Left ventricle myocardium inferior (tissue), 1 donor: Measurements from ENCODE around the gene TEX13D. TPM values are rescaled to one million over a fixed set of nuclear protein-coding genes. Genes with fewer than 3 reads are reported as not detected.

Source experiments
- DNase-seq: peaks from one replicate; pipeline ENCODE4 v3.0.0-alpha.2; 2020
- H3K27ac ChIP-seq: fragments of 200-600 bp; replicated peaks from 2 replicates; pipeline ENCODE4 v1.8.0; 2021
- H3K27me3 ChIP-seq: fragments of 200-600 bp; 2 replicates; pipeline ENCODE4 v1.8.0; 2021; ENCODE audit warnings: low read depth
- H3K36me3 ChIP-seq: fragments of 200-600 bp; 2 replicates; pipeline ENCODE4 v1.8.0; 2021
- H3K4me1 ChIP-seq: fragments of 200-600 bp; 2 replicates; pipeline ENCODE4 v1.8.0; 2021
- H3K4me3 ChIP-seq: fragments of 200-600 bp; 2 replicates; pipeline ENCODE4 v1.8.0; 2021; ENCODE audit warnings: mild to moderate bottlenecking, moderate library complexity
- H3K9me3 ChIP-seq: fragments of 200-600 bp; replicated peaks from 2 replicates; pipeline ENCODE4 v1.8.0; 2021
- CTCF ChIP-seq: fragments of 200-600 bp; IDR thresholded peaks from 2 replicates; pipeline ENCODE4 v1.8.0; 2021; ENCODE audit warnings: antibody characterized with exemption, mild to moderate bottlenecking, borderline replicate concordance
- intact Hi-C: fragments of 100-400 bp; cut with micrococcal nuclease; formaldehyde crosslinking; loops from one replicate; pipeline ENCODE4 v1.11.0; 2022
- total RNA-seq: library from RNA; stranded (reverse); fragmentation: NEBNext Ultra II Directional; extraction: Animal tissue kit (Norgen Biotek cat#: 25700); gene quantifications from one replicate; pipeline ENCODE4 v1.2.1, GENCODE V29; 2021
- donor health status: DM: no; HTN: yes; CAD: no; lungs with severe emphysema.

TEX13D gene
- total RNA-seq, 1 donor from 2014 or later = not detected

- Histone ChIP-seq H3K9me3 (no peaks in the 10 kb centered on the region), H3K36me3 (no peaks in the 10 kb centered on the region), H3K27ac (no peak overlapping the region), H3K4me1 (no peaks in the 10 kb centered on the region), H3K4me3 (no peak overlapping the region), H3K27me3 (no peaks in the 10 kb centered on the region)
- intact Hi-C loops = no loop called here
- TF ChIP-seq CTCF = no peak
- no peak for DNase-seq
Observed at GRCh38 chrX:124354648-124355047, 22.2 kb downstream of the TEX13D start.

GRCh38 chrX:124358800-124359383, 26.4 kb downstream of the TEX13D start:
- H3K27ac ChIP-seq = no peak overlapping the region
- H3K9me3 ChIP-seq = no peaks in the 10 kb centered on the region
- intact Hi-C loops = no loop called here
- H3K4me1 ChIP-seq = no peaks in the 10 kb centered on the region
- no peak for DNase-seq
- H3K36me3 ChIP-seq = no peaks in the 10 kb centered on the region
- no peak for TF ChIP-seq CTCF
- H3K27me3 ChIP-seq = no peaks in the 10 kb centered on the region
- no peak overlapping the region for H3K4me3 ChIP-seq

GRCh38 chrX:124362072-124362471, 29.6 kb downstream of the TEX13D start:
- intact Hi-C loops = no loop called here
- H3K36me3 ChIP-seq = no peaks in the 10 kb centered on the region
- DNase-seq = no peak

GRCh38 chrX:124362761-124363160, 30.3 kb downstream of the TEX13D start:
- intact Hi-C loops = no loop called here
- no peak overlapping the region for H3K27ac ChIP-seq
- no peaks in the 10 kb centered on the region for H3K4me1 ChIP-seq
- H3K4me3 ChIP-seq = no peak overlapping the region
- no peaks in the 10 kb centered on the region for H3K9me3 ChIP-seq
- TF ChIP-seq CTCF = no peak
- H3K27me3 ChIP-seq = no peaks in the 10 kb centered on the region
- no peak for DNase-seq
- no peaks in the 10 kb centered on the region for H3K36me3 ChIP-seq

More at GRCh38 chrX:124362072-124362471, 29.6 kb downstream of the TEX13D start:
- no peak for TF ChIP-seq CTCF
- Histone ChIP-seq H3K27ac (no peak overlapping the region), H3K9me3 (no peaks in the 10 kb centered on the region), H3K27me3 (no peaks in the 10 kb centered on the region), H3K4me1 (no peaks in the 10 kb centered on the region), H3K4me3 (no peak overlapping the region)

- DNase-seq = no peak
- intact Hi-C loops = no loop called here
- Histone ChIP-seq H3K27me3 (no peaks in the 10 kb centered on the region), H3K36me3 (no peaks in the 10 kb centered on the region), H3K27ac (no peak overlapping the region), H3K9me3 (no peaks in the 10 kb centered on the region), H3K4me1 (no peaks in the 10 kb centered on the region), H3K4me3 (no peak overlapping the region)
- TF ChIP-seq CTCF = no peak
Observed at GRCh38 chrX:124369722-124370121, 37.3 kb downstream of the TEX13D start.
